ENCODE results near the gene OR51E1. TPM values are rescaled to one million over a fixed set of nuclear protein-coding genes. Genes with fewer than 3 reads are reported as not detected.

OR51E1 gene
- total and polyA plus RNA-seq, 8 donors, result 0.18 to 2.5 (median 0.86) TPM; not detected in 4

DNA sequence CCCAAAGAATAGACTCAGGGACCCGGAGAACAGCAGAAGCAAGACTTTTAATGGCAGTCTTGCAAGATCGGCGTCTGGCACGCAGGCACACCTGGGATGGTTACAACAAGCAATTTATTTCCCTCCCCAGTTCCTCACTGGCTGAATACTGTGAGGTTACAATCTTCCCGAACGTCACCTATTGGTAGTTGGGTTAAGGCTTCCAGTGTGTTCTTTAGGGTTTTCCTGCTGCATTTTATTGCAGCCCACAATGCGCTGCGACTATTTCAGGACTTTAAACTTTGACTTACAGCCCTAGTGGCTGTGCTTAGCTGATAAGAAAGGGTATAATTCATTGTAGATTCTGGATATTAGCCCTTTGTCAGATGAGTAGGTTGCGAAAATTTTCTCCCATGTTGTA, 24.3 kb upstream of the OR51E1 start:
- Histone ChIP-seq H3K9me3 (peaks cover 0 to 5% (median 0%) of the 10 kb centered on the region in 4 donors), H3K36me3 (no peaks in the 10 kb centered on the region), H3K4me1 (no peaks in the 10 kb centered on the region), H3K27ac (no peak overlapping the region), H3K4me3 (no peak overlapping the region), H3K27me3 (no peaks in the 10 kb centered on the region)
- intact Hi-C loops (cut with DNase I; ENCODE audit: low total_unique reads), result no loop called here
- TF ChIP-seq POLR2A (IDR thresholded peaks at IDR 0.05), result no peak
- no peak for TF ChIP-seq EP300 (IDR thresholded peaks at IDR 0.05)
- no peak for TF ChIP-seq POLR2AphosphoS5 (IDR thresholded peaks at IDR 0.05)
- no peak for DNase-seq
- whole genome bisulfite sequencing, 5 donors, result 71 to 80% (median 78%) methylated on average over 9 of the region's 9 CpGs

- Histone ChIP-seq H3K9me3 (peaks cover 5 to 23% (median 12%) of the 10 kb centered on the region in 4 donors), H3K4me1 (no peaks in the 10 kb centered on the region), H3K36me3 (no peaks in the 10 kb centered on the region), H3K27ac (no peak overlapping the region), H3K4me3 (no peak overlapping the region), H3K27me3 (no peaks in the 10 kb centered on the region)
- peak; percentile 64 to 79 for DNase-seq
- intact Hi-C loops (cut with DNase I; ENCODE audit: low total_unique reads), result no loop called here
- TF ChIP-seq POLR2A (IDR thresholded peaks at IDR 0.05) (no peak), EP300 (IDR thresholded peaks at IDR 0.05) (no peak), POLR2AphosphoS5 (IDR thresholded peaks at IDR 0.05) (no peak)
- TF ChIP-seq, protein P1, sequence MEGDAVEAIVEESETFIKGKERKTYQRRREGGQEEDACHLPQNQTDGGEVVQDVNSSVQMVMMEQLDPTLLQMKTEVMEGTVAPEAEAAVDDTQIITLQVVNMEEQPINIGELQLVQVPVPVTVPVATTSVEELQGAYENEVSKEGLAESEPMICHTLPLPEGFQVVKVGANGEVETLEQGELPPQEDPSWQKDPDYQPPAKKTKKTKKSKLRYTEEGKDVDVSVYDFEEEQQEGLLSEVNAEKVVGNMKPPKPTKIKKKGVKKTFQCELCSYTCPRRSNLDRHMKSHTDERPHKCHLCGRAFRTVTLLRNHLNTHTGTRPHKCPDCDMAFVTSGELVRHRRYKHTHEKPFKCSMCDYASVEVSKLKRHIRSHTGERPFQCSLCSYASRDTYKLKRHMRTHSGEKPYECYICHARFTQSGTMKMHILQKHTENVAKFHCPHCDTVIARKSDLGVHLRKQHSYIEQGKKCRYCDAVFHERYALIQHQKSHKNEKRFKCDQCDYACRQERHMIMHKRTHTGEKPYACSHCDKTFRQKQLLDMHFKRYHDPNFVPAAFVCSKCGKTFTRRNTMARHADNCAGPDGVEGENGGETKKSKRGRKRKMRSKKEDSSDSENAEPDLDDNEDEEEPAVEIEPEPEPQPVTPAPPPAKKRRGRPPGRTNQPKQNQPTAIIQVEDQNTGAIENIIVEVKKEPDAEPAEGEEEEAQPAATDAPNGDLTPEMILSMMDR (IDR thresholded peaks at IDR 0.05), result peak in 5 of 7 experiments; percentile 14 to 53 (median 36)
- WGBS, 5 donors, result 37 to 42% (median 39%) methylated on average over 15 of the region's 15 CpGs
Observed at GRCh38 chr11:4626207-4627099, 17.3 kb upstream of the OR51E1 start.

- Histone ChIP-seq H3K9me3 (no peaks in the 10 kb centered on the region), H3K4me1 (peaks cover 0 to 9% (median 7%) of the 10 kb centered on the region in 4 donors), H3K36me3 (no peaks in the 10 kb centered on the region), H3K4me3 (no peak overlapping the region), H3K27ac (no peak overlapping the region), H3K27me3 (peaks cover 0 to 6% (median 0%) of the 10 kb centered on the region in 3 donors)
- no peak for DNase-seq
- intact Hi-C loops (cut with DNase I; ENCODE audit: low total_unique reads), result loop anchor here (5.0 to 10.0 kb wide), 2 partner anchors 189 to 371 kb away; partner anchors contain the start of gene OR51F2
- 66 to 86% (median 79%) methylated on average over 2 of the region's 2 CpGs for WGBS, 5 donors
- TF ChIP-seq, protein P1 (IDR thresholded peaks at IDR 0.05), result no peak
- TF ChIP-seq POLR2AphosphoS5 (IDR thresholded peaks at IDR 0.05) (no peak), POLR2A (IDR thresholded peaks at IDR 0.05) (no peak), EP300 (IDR thresholded peaks at IDR 0.05) (no peak)
Observed at GRCh38 chr11:4636136-4636535, 7.6 kb upstream of the OR51E1 start.

- Histone ChIP-seq H3K27me3 (peaks cover 0 to 6% (median 0%) of the 10 kb centered on the region in 3 donors), H3K36me3 (no peaks in the 10 kb centered on the region), H3K9me3 (no peaks in the 10 kb centered on the region), H3K27ac (no peak within 1 kb of the TSS), H3K4me1 (peaks cover 0 to 9% (median 7%) of the 10 kb centered on the region in 4 donors), H3K4me3 (peak within 1 kb of the TSS; percentile 7 to 29 (median 20))
- intact Hi-C loops (cut with DNase I; ENCODE audit: low total_unique reads), result loop anchor here (5.0 to 10.0 kb wide), 2 partner anchors 188 to 370 kb away; partner anchors contain the start of gene OR51F2
- 23 to 34% (median 33%) methylated on average over 16 to 21 of the region's 21 CpGs for WGBS, 5 donors
- peak; percentile 79 to 87 for DNase-seq
- TF ChIP-seq, protein P1 (IDR thresholded peaks at IDR 0.05), result peak in 6 of 7 experiments; percentile 22 to 90 (median 86)
- TF ChIP-seq POLR2A (IDR thresholded peaks at IDR 0.05), result no peak
Observed at GRCh38 chr11:4636962-4637661, 6.7 kb upstream of the OR51E1 start, which contains the start of gene OR51D1. Gene OR51D1 (plus strand): TSS chr11:4637477. CDS start chr11:4639791, 2,314 bp downstream.
